ENCODE results near the gene CEP128.
A peak's percentile ranks its signal among the peaks of the same experiment; 100 is the strongest.

CEP128 gene

DNA sequence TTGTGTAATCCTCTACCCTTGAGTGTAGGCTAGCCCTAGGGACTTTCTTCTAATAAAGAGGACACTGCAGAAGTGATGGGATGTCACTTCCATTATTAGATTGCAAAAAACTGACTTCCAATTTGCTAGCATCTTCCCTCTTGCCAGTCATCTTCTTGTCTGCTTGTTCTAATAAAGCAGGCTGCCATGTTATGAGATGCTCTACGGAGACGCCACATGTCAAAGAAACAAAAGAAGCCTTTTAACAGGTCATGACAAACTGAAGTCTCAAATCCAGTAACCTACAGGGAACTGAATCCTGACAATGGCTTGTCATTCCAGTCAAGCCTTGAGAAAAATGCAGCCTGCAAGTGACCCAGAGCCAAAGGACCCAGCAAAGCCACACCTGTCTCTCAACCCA is 76.0 kb downstream of the CEP128 start:
- no peak overlapping the region for H3K4me3 ChIP-seq (ENCODE audit: low read depth, low read length)
- no peak for TF ChIP-seq CTCF (IDR thresholded peaks at IDR 0.05; ENCODE audit: low read depth, low read length)

DNA sequence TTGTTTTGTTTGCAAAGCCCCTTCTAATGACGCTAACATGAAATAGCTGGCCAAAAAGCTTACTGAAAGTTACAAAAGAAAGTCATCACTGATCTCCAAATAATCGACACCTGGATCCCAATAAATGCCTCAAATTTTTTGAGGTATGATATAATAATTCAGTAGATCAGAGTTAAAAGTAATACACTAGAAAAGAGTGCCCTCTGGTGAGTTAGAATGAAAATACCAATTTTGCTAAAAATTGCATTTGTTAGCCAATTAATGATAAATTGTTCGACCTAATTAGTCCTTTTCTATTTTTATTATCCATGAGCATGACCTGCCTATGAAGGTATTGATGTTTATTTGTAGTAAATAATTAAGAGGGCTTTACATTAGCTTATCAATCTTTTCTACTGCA is 78.6 kb downstream of the CEP128 start:
- no peak for TF ChIP-seq CTCF (IDR thresholded peaks at IDR 0.05; ENCODE audit: low read depth, low read length)
- H3K4me3 ChIP-seq (ENCODE audit: low read depth, low read length): no peak overlapping the region

DNA sequence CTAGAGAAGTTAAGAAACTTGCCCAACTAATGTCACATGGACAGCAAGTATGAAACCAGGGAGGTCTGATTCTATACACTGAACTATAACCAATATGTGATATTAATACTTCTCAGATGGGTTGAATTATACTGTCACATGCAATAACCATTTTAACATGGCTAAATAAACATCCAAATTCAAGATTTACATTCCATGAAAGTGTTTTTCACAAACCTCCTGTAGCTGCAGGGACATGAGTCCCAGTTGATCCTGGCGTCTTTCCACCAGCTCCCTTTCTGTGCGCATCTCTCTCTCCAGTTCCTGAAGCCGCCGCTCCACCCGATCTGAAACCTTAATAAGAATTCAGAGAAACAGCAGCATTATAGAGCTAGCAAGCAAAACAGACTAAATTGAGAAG is 79.0 kb downstream of the CEP128 start:
- TF ChIP-seq CTCF (IDR thresholded peaks at IDR 0.05; ENCODE audit: low read depth, low read length): no peak
- no peak overlapping the region for H3K4me3 ChIP-seq (ENCODE audit: low read depth, low read length)

- no peak overlapping the region for H3K4me3 ChIP-seq (ENCODE audit: low read depth, low read length)
- peak; percentile 25; the same call in 1 of the 2 replicates for TF ChIP-seq CTCF (IDR thresholded peaks at IDR 0.05; ENCODE audit: low read depth, low read length)
Measured at GRCh38 chr14:80850197-80850814, 91.2 kb downstream of the CEP128 start.

DNA sequence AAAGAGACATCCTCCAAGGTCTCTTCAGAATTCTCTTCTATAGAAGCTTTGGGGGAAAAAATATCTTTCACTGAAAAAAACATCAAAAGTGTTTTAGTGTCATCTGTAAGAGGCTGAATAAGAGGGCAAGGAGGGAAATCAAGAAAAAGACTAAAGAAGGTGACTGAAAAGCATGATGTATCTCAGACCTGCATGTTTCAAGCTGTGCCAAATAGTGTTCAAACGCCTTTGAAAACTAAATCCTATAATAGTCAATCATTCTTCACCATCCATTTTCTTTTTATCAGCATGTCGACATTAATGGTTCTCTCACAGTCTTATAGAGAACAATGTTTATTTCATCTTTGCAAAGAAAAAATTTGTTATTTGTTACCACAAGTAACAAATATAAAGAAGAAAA is 94.5 kb downstream of the CEP128 start:
- H3K4me3 ChIP-seq (ENCODE audit: low read depth, low read length): no peak overlapping the region
- TF ChIP-seq CTCF (IDR thresholded peaks at IDR 0.05; ENCODE audit: low read depth, low read length): no peak

DNA sequence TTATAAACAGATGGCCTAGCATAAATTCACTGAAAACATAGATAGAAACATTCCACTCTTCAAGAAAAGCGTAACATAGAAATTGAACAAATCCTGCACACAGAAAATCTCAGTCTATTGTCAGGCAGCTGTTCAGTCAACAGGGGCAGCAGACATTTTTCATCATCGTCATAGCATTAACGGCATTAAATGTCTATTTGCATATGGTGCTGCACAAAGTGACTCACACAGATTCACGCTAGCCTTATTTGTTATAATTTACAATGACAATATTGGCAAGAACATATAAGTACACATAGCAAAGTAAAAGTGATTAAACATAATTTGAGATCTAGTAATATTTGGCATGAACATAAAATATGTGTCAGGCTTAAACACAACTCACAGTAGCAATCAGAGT is 95.7 kb downstream of the CEP128 start:
- TF ChIP-seq CTCF (IDR thresholded peaks at IDR 0.05; ENCODE audit: low read depth, low read length): no peak
- H3K4me3 ChIP-seq (ENCODE audit: low read depth, low read length): no peak overlapping the region

DNA sequence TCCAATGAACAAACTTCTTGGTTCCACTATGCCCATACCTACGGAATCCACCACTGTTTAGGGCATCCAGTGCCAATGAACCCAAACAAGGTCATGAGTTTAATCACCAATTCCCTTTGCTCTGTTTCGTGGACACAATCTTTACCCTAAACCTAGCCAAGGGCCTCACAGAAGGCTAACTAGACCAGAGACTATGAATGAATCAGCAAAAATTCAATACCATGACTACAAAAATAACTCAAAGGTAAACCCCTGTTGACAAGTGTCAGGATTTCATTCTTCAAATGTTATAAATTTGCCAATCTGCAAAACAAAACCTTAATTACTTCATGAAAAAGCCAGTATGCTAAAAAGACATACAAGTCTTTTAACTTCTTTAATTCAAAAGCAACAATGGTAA is 96.7 kb downstream of the CEP128 start:
- TF ChIP-seq CTCF (IDR thresholded peaks at IDR 0.05; ENCODE audit: low read depth, low read length): no peak
- H3K4me3 ChIP-seq (ENCODE audit: low read depth, low read length): no peak overlapping the region
